WTC11 (cell line): Measurements from ENCODE around the gene RBM43. TPM values are rescaled to one million over a fixed set of nuclear protein-coding genes. Genes with fewer than 3 reads are reported as not detected.

ENCODE experiments used
- ATAC-seq: fragments of 200-7000 bp; cut with Tn5 transposase; 2 replicates; pipeline ENCODE4 v1.10.0; 2021; ENCODE audit warnings: mild to moderate bottlenecking, moderate library complexity
- CTCF ChIA-PET: fragments of 300-600 bp; sonication (Branson Sonifier 250); formaldehyde crosslinking; loops from one replicate; lab custom pipeline; 2021; ENCODE audit warnings: antibody characterized with exemption; lab: Charles Lee
- POLR2A ChIA-PET: fragments of 350-600 bp; sonication (Branson Sonifier 250); formaldehyde crosslinking; loops from one replicate; lab custom pipeline; 2021; ENCODE audit warnings: antibody characterized with exemption; lab: Charles Lee
- DNase-seq: peaks from one replicate; pipeline ENCODE4 v3.0.0; 2021; ENCODE audit warnings: low spot score
- H3K27ac Mint-ChIP-seq: 2 replicates; pipeline ENCODE4 v1.8.0; 2021; ENCODE audit warnings: mixed read lengths
- H3K27me3 Mint-ChIP-seq: 2 replicates; pipeline ENCODE4 v1.8.0; 2021; ENCODE audit warnings: low read depth, mild to moderate bottlenecking, moderate library complexity, mixed read lengths
- H3K36me3 Mint-ChIP-seq: 2 replicates; pipeline ENCODE4 v1.8.0; 2021; ENCODE audit warnings: mixed read lengths
- H3K4me1 Mint-ChIP-seq: 2 replicates; pipeline ENCODE4 v1.8.0; 2022; ENCODE audit warnings: mixed read lengths
- H3K4me3 Mint-ChIP-seq: 2 replicates; pipeline ENCODE4 v1.8.0; 2021; ENCODE audit warnings: mild to moderate bottlenecking, moderate library complexity, mixed read lengths
- H3K9me3 Mint-ChIP-seq: 2 replicates; pipeline ENCODE4 v1.8.0; 2021; ENCODE audit warnings: mixed read lengths
- ELF4 ChIP-seq: sonication (generic); formaldehyde crosslinking; IDR thresholded peaks from 2 replicates; pipeline ENCODE4 v1.8.1; 2022; ENCODE audit warnings: low read depth, mild to moderate bottlenecking, moderate library complexity, missing genetic modification reagents
- MAX ChIP-seq: sonication (generic); formaldehyde crosslinking; IDR thresholded peaks from 2 replicates; pipeline ENCODE4 v1.8.0; 2022; ENCODE audit warnings: mild to moderate bottlenecking, missing genetic modification reagents
- NR2C2 ChIP-seq: sonication (generic); formaldehyde crosslinking; IDR thresholded peaks from 2 replicates; pipeline ENCODE4 v1.8.0; 2022; ENCODE audit warnings: mild to moderate bottlenecking, missing genetic modification reagents
- OVOL2 ChIP-seq: fragments of 250-450 bp; sonication (Bioruptor Pico); IDR thresholded peaks from 2 replicates; pipeline ENCODE4 v1.9.0; 2021; ENCODE audit warnings: mild to moderate bottlenecking, borderline replicate concordance
- total RNA-seq: library from RNA; stranded (reverse); gene quantifications from 3 replicates; pipeline ENCODE4 v1.2.3, GENCODE V29; 2021
- TF ChIP-seq, protein P1 (sequence below): sonication (generic); formaldehyde crosslinking; IDR thresholded peaks from 2 replicates; pipeline ENCODE4 v1.8.1; 2023; ENCODE audit warnings: mild to moderate bottlenecking, missing genetic modification reagents

The RBM43 gene
- total RNA-seq, 1 experiment from 2014 or later = 2.8 TPM

GRCh38 chr2:151198645-151199044 is 63.0 kb downstream of the RBM43 start:
- Mint-ChIP-seq H3K4me1 (no peaks in the 10 kb centered on the region), H3K9me3 (peaks cover 23% of the 10 kb centered on the region), H3K36me3 (0 out of 2 replicates have a peak, but pooled peaks cover 6% of the 10 kb centered on the region), H3K27me3 (no peaks in the 10 kb centered on the region), H3K27ac (no peak overlapping the region), H3K4me3 (no peak overlapping the region)
- ATAC-seq = no peak
- DNase-seq = no peak
- POLR2A ChIA-PET = no interaction called here
- TF ChIP-seq, protein P1, sequence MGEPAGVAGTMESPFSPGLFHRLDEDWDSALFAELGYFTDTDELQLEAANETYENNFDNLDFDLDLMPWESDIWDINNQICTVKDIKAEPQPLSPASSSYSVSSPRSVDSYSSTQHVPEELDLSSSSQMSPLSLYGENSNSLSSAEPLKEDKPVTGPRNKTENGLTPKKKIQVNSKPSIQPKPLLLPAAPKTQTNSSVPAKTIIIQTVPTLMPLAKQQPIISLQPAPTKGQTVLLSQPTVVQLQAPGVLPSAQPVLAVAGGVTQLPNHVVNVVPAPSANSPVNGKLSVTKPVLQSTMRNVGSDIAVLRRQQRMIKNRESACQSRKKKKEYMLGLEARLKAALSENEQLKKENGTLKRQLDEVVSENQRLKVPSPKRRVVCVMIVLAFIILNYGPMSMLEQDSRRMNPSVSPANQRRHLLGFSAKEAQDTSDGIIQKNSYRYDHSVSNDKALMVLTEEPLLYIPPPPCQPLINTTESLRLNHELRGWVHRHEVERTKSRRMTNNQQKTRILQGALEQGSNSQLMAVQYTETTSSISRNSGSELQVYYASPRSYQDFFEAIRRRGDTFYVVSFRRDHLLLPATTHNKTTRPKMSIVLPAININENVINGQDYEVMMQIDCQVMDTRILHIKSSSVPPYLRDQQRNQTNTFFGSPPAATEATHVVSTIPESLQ = no peak
- no peak for TF ChIP-seq MAX (CRISPR knock-in tag)
- no peak for TF ChIP-seq OVOL2 (CRISPR knock-in tag)
- no peak for TF ChIP-seq ELF4 (CRISPR knock-in tag)
- no peak for TF ChIP-seq NR2C2 (CRISPR knock-in tag)
- CTCF ChIA-PET = no interaction called here

Other genes with a start within 250 kb of the RBM43 start
- gene NMI, start 27.8 kb upstream of the RBM43 start, total RNA-seq = 3.4 to 4.3 TPM (median 3.7 TPM) in 3 replicates
- gene TNFAIP6, start 95.7 kb upstream of the RBM43 start, total RNA-seq = 0.11 to 0.18 TPM (median 0.11 TPM) in 3 replicates
- 73.9 to 96.9 TPM (median 82.9 TPM) in 3 replicates for gene RIF1, start 148.0 kb upstream of the RBM43 start, total RNA-seq